Loucy (cell line): Measurements from ENCODE around the gene XXYLT1.
"Not testable (repeated sequence)": the region's sequence is repeated elsewhere in the genome, so short reads cannot be mapped to it uniquely, and the experiment has no call there.

Experiments
- H2AFZ ChIP-seq: fragments of 200-600 bp; sonication (generic); 2 replicates; pipeline ENCODE4 v1.6.0; 2016; ENCODE audit warnings: antibody characterized with exemption, mild to moderate bottlenecking, low read length, moderate library complexity
- H3F3A ChIP-seq: fragments of 200-600 bp; 2 replicates; pipeline ENCODE4 v1.6.0; 2016; ENCODE audit warnings: antibody characterized with exemption, low read depth, mild to moderate bottlenecking
- H3K27me3 ChIP-seq: fragments of 200-600 bp; sonication (generic); 2 replicates; pipeline ENCODE4 v1.6.1; 2014; ENCODE audit warnings: low read length, mild to moderate bottlenecking; ENCODE audit not compliant: insufficient read depth, poor library complexity, severe bottlenecking
- H3K36me3 ChIP-seq: fragments of 200-600 bp; sonication (generic); 2 replicates; pipeline ENCODE4 v1.6.1; 2016; ENCODE audit warnings: low read length; ENCODE audit not compliant: insufficient read depth
- H3K4me1 ChIP-seq: fragments of 200-600 bp; sonication (generic); 2 replicates; pipeline ENCODE4 v1.5.1; 2014; ENCODE audit warnings: low read length, mild to moderate bottlenecking; ENCODE audit not compliant: insufficient read depth, poor library complexity, severe bottlenecking
- H3K4me2 ChIP-seq: fragments of 200-600 bp; sonication (generic); 2 replicates; pipeline ENCODE4 v1.6.0; 2014; ENCODE audit warnings: antibody characterized with exemption, low read length, low read depth, mild to moderate bottlenecking; ENCODE audit not compliant: poor library complexity, severe bottlenecking
- H3K4me3 ChIP-seq: fragments of 200-600 bp; sonication (generic); 2 replicates; pipeline ENCODE4 v1.5.1; 2014; ENCODE audit warnings: low read length, mild to moderate bottlenecking, mixed read lengths; ENCODE audit not compliant: poor library complexity, severe bottlenecking
- H3K79me2 ChIP-seq: fragments of 200-600 bp; sonication (generic); 2 replicates; pipeline ENCODE4 v1.6.1; 2014; ENCODE audit warnings: low read length; ENCODE audit not compliant: insufficient read depth
- H3K9ac ChIP-seq: fragments of 200-600 bp; sonication (generic); 2 replicates; pipeline ENCODE4 v1.6.0; 2014; ENCODE audit warnings: mild to moderate bottlenecking, low read depth, low read length, moderate library complexity; ENCODE audit not compliant: poor library complexity, severe bottlenecking
- H3K9me2 ChIP-seq: fragments of 200-600 bp; sonication (generic); replicated peaks from 2 replicates; pipeline ENCODE4 v1.6.1; 2016; ENCODE audit warnings: low read depth, low read length, mixed read lengths
- H3K9me3 ChIP-seq: fragments of 200-600 bp; sonication (generic); 2 replicates; pipeline ENCODE4 v1.6.1; 2014; ENCODE audit warnings: mild to moderate bottlenecking, antibody characterized with exemption, low read length, low read depth; ENCODE audit not compliant: insufficient read depth
- H4K20me1 ChIP-seq: fragments of 200-600 bp; sonication (generic); 2 replicates; pipeline ENCODE4 v1.6.0; 2014; ENCODE audit warnings: antibody characterized with exemption, low read length, mild to moderate bottlenecking; ENCODE audit not compliant: insufficient read depth, poor library complexity, severe bottlenecking
- CTCF ChIP-seq: fragments of 200-600 bp; sonication (generic); conservative IDR thresholded peaks from 2 replicates; pipeline ENCODE4 v1.5.1; 2014; ENCODE audit warnings: mild to moderate bottlenecking, antibody characterized with exemption, low read length
- EZH2phosphoT487 ChIP-seq: fragments of 200-600 bp; IDR thresholded peaks from 2 replicates; pipeline ENCODE4 v1.6.1; 2018; ENCODE audit warnings: antibody characterized with exemption, mild to moderate bottlenecking, moderate library complexity, borderline replicate concordance

The XXYLT1 gene

GRCh38 chr3:195040094-195040493, 230.9 kb downstream of the XXYLT1 start:
- TF ChIP-seq EZH2phosphoT487 (no peak), CTCF (no peak)
- H2AFZ ChIP-seq: no peak overlapping the region

GRCh38 chr3:195039180-195039843, 231.6 kb downstream of the XXYLT1 start:
- Histone ChIP-seq H3K4me2 (no peak overlapping the region), H3K9me2 (no peaks in the 10 kb centered on the region), H3K4me3 (no peak overlapping the region), H3K79me2 (no peaks in the 10 kb centered on the region), H3K9me3 (no peaks in the 10 kb centered on the region), H3K4me1 (peaks cover 10% of the 10 kb centered on the region), H3F3A (no peaks in the 10 kb centered on the region), H3K27me3 (no peaks in the 10 kb centered on the region), H3K36me3 (no peaks in the 10 kb centered on the region), H2AFZ (no peak overlapping the region), H3K9ac (no peak overlapping the region), H4K20me1 (no peaks in the 10 kb centered on the region)
- no peak for TF ChIP-seq CTCF
- no peak for TF ChIP-seq EZH2phosphoT487

More at GRCh38 chr3:195040094-195040493, 230.9 kb downstream of the XXYLT1 start:
- H3K79me2 ChIP-seq: no peaks in the 10 kb centered on the region
- H3K9ac ChIP-seq: no peak overlapping the region
- no peaks in the 10 kb centered on the region for H3K9me2 ChIP-seq
- H3K4me2 ChIP-seq: no peak overlapping the region
- no peaks in the 10 kb centered on the region for H4K20me1 ChIP-seq
- H3K36me3 ChIP-seq: no peaks in the 10 kb centered on the region
- H3K4me1 ChIP-seq: peaks cover 10% of the 10 kb centered on the region
- no peaks in the 10 kb centered on the region for H3K9me3 ChIP-seq
- no peaks in the 10 kb centered on the region for H3K27me3 ChIP-seq
- H3F3A ChIP-seq: no peaks in the 10 kb centered on the region
- no peak overlapping the region for H3K4me3 ChIP-seq

GRCh38 chr3:195038161-195038560, 232.8 kb downstream of the XXYLT1 start:
- no peaks in the 10 kb centered on the region for H3K9me2 ChIP-seq
- no peaks in the 10 kb centered on the region for H4K20me1 ChIP-seq
- H3K9me3 ChIP-seq: no peaks in the 10 kb centered on the region
- no peaks in the 10 kb centered on the region for H3K27me3 ChIP-seq
- H3K4me1 ChIP-seq: peaks cover 10% of the 10 kb centered on the region
- H3K9ac ChIP-seq: no peak overlapping the region
- TF ChIP-seq EZH2phosphoT487 (no peak), CTCF (no peak)
- H2AFZ ChIP-seq: no peak overlapping the region
- H3K4me2 ChIP-seq: no peak overlapping the region
- no peaks in the 10 kb centered on the region for H3K79me2 ChIP-seq
- H3K4me3 ChIP-seq: no peak overlapping the region
- no peaks in the 10 kb centered on the region for H3F3A ChIP-seq
- H3K36me3 ChIP-seq: no peaks in the 10 kb centered on the region

GRCh38 chr3:195037586-195037985, 233.4 kb downstream of the XXYLT1 start:
- H3K4me3 ChIP-seq, H3K9me2 ChIP-seq, H3K36me3 ChIP-seq, H3K27me3 ChIP-seq, H3K9ac ChIP-seq, H3F3A ChIP-seq, H3K4me2 ChIP-seq, H3K79me2 ChIP-seq, H2AFZ ChIP-seq, H3K9me3 ChIP-seq, H4K20me1 ChIP-seq: not testable (repeated sequence)
- H3K4me1 ChIP-seq: peaks cover 10% of the 10 kb centered on the region
